SU-DHL-6 (cell line): ENCODE measurements around the gene HOXB7.

Experiments used
- EZH2phosphoT487 ChIP-seq: fragments of 200-600 bp; sonication (generic), shearing (Covaris generic); conservative IDR thresholded peaks from 2 replicates; pipeline ENCODE4 v1.6.1; 2018; ENCODE audit warnings: mild to moderate bottlenecking, antibody characterized with exemption, low read length, moderate library complexity, mixed read lengths
- TF ChIP-seq, protein P1 (sequence below): fragments of 200-600 bp; sonication (generic); IDR thresholded peaks from one replicate; pipeline ENCODE4 v1.5.1; 2017; ENCODE audit warnings: antibody characterized with exemption, mild to moderate bottlenecking, low read length, moderate library complexity; ENCODE audit not compliant: insufficient read depth, poor library complexity, severe bottlenecking

- TF ChIP-seq, protein P1, sequence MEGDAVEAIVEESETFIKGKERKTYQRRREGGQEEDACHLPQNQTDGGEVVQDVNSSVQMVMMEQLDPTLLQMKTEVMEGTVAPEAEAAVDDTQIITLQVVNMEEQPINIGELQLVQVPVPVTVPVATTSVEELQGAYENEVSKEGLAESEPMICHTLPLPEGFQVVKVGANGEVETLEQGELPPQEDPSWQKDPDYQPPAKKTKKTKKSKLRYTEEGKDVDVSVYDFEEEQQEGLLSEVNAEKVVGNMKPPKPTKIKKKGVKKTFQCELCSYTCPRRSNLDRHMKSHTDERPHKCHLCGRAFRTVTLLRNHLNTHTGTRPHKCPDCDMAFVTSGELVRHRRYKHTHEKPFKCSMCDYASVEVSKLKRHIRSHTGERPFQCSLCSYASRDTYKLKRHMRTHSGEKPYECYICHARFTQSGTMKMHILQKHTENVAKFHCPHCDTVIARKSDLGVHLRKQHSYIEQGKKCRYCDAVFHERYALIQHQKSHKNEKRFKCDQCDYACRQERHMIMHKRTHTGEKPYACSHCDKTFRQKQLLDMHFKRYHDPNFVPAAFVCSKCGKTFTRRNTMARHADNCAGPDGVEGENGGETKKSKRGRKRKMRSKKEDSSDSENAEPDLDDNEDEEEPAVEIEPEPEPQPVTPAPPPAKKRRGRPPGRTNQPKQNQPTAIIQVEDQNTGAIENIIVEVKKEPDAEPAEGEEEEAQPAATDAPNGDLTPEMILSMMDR: no peak
- TF ChIP-seq EZH2phosphoT487: no peak
Observed at GRCh38 chr17:48629411-48629759, 18.6 kb upstream of the HOXB7 start.
